ENCODE data around the gene DHX35. TPM values are rescaled to one million over a fixed set of nuclear protein-coding genes. Genes with fewer than 3 reads are reported as not detected.
"Not testable (repeated sequence)": the region's sequence is repeated elsewhere in the genome, so short reads cannot be mapped to it uniquely, and the experiment has no call there.

Gene DHX35
- total RNA-seq, 1 donor, result 10.5 TPM

GRCh38 chr20:38979842-38980241 lies 17.7 kb downstream of the DHX35 start:
- no peak overlapping the region for H3K4me3 ChIP-seq (ENCODE audit: low read length)
- peaks cover 1% of the 10 kb centered on the region for H3K4me1 ChIP-seq (ENCODE audit: insufficient read depth, low read length)
- H3K27me3 ChIP-seq (ENCODE audit: insufficient read depth, low read length), result no peaks in the 10 kb centered on the region
- no peaks in the 10 kb centered on the region for H3K9me3 ChIP-seq (ENCODE audit: low read depth, low read length)

- H3K9me3 ChIP-seq (ENCODE audit: low read depth, low read length), result no peaks in the 10 kb centered on the region
- H3K27me3 ChIP-seq (ENCODE audit: insufficient read depth, low read length), result no peaks in the 10 kb centered on the region
- H3K4me1 ChIP-seq (ENCODE audit: insufficient read depth, low read length), result peaks cover 5% of the 10 kb centered on the region
- H3K4me3 ChIP-seq (ENCODE audit: low read length), result no peak overlapping the region
Measured at GRCh38 chr20:38982291-38982690, 20.1 kb downstream of the DHX35 start.

- Histone ChIP-seq H3K4me1 (ENCODE audit: insufficient read depth, low read length) (peaks cover 5% of the 10 kb centered on the region), H3K27me3 (ENCODE audit: insufficient read depth, low read length) (no peaks in the 10 kb centered on the region), H3K4me3 (ENCODE audit: low read length) (no peak overlapping the region), H3K9me3 (ENCODE audit: low read depth, low read length) (no peaks in the 10 kb centered on the region)
Measured at GRCh38 chr20:38985060-38985459, 22.9 kb downstream of the DHX35 start.

- Histone ChIP-seq H3K9me3 (ENCODE audit: low read depth, low read length) (no peaks in the 10 kb centered on the region), H3K27me3 (ENCODE audit: insufficient read depth, low read length) (no peaks in the 10 kb centered on the region), H3K4me3 (ENCODE audit: low read length) (no peak overlapping the region), H3K4me1 (ENCODE audit: insufficient read depth, low read length) (peaks cover 5% of the 10 kb centered on the region)
Measured at GRCh38 chr20:38985603-38986170, 23.5 kb downstream of the DHX35 start.

GRCh38 chr20:38986663-38987062 lies 24.5 kb downstream of the DHX35 start:
- Histone ChIP-seq H3K4me1 (ENCODE audit: insufficient read depth, low read length) (peaks cover 5% of the 10 kb centered on the region), H3K27me3 (ENCODE audit: insufficient read depth, low read length) (no peaks in the 10 kb centered on the region), H3K9me3 (ENCODE audit: low read depth, low read length) (no peaks in the 10 kb centered on the region), H3K4me3 (ENCODE audit: low read length) (no peak overlapping the region)

GRCh38 chr20:38987777-38988176 lies 25.6 kb downstream of the DHX35 start:
- Histone ChIP-seq H3K4me1 (ENCODE audit: insufficient read depth, low read length) (peaks cover 5% of the 10 kb centered on the region), H3K9me3 (ENCODE audit: low read depth, low read length) (no peaks in the 10 kb centered on the region), H3K27me3 (ENCODE audit: insufficient read depth, low read length) (no peaks in the 10 kb centered on the region), H3K4me3 (ENCODE audit: low read length) (no peak overlapping the region)

GRCh38 chr20:38990728-38991127 lies 28.6 kb downstream of the DHX35 start:
- Histone ChIP-seq H3K4me3 (ENCODE audit: low read length) (no peak overlapping the region), H3K9me3 (ENCODE audit: low read depth, low read length) (no peaks in the 10 kb centered on the region), H3K27me3 (ENCODE audit: insufficient read depth, low read length) (no peaks in the 10 kb centered on the region), H3K4me1 (ENCODE audit: insufficient read depth, low read length) (no peaks in the 10 kb centered on the region)

GRCh38 chr20:38991814-38992704 lies 29.9 kb downstream of the DHX35 start:
- H3K9me3 ChIP-seq (ENCODE audit: low read depth, low read length), result no peaks in the 10 kb centered on the region
- H3K27me3 ChIP-seq (ENCODE audit: insufficient read depth, low read length), result no peaks in the 10 kb centered on the region
- H3K4me1 ChIP-seq (ENCODE audit: insufficient read depth, low read length), result no peaks in the 10 kb centered on the region
- no peak overlapping the region for H3K4me3 ChIP-seq (ENCODE audit: low read length)

GRCh38 chr20:38995536-38996044 lies 33.4 kb downstream of the DHX35 start:
- no peak overlapping the region for H3K4me3 ChIP-seq (ENCODE audit: low read length)
- H3K9me3 ChIP-seq (ENCODE audit: low read depth, low read length), result no peaks in the 10 kb centered on the region
- no peaks in the 10 kb centered on the region for H3K27me3 ChIP-seq (ENCODE audit: insufficient read depth, low read length)
- no peaks in the 10 kb centered on the region for H3K4me1 ChIP-seq (ENCODE audit: insufficient read depth, low read length)

GRCh38 chr20:38996866-38997265 lies 34.7 kb downstream of the DHX35 start:
- H3K27me3 ChIP-seq (ENCODE audit: insufficient read depth, low read length); H3K9me3 ChIP-seq (ENCODE audit: low read depth, low read length); H3K4me3 ChIP-seq (ENCODE audit: low read length); H3K4me1 ChIP-seq (ENCODE audit: insufficient read depth, low read length): not testable (repeated sequence)

GRCh38 chr20:38997622-38998021 lies 35.5 kb downstream of the DHX35 start:
- H3K9me3 ChIP-seq (ENCODE audit: low read depth, low read length), result no peaks in the 10 kb centered on the region
- no peak overlapping the region for H3K4me3 ChIP-seq (ENCODE audit: low read length)
- H3K27me3 ChIP-seq (ENCODE audit: insufficient read depth, low read length), result no peaks in the 10 kb centered on the region
- H3K4me1 ChIP-seq (ENCODE audit: insufficient read depth, low read length), result no peaks in the 10 kb centered on the region

GRCh38 chr20:38999217-38999616 lies 37.1 kb downstream of the DHX35 start:
- no peak overlapping the region for H3K4me3 ChIP-seq (ENCODE audit: low read length)
- H3K9me3 ChIP-seq (ENCODE audit: low read depth, low read length), result no peaks in the 10 kb centered on the region
- H3K4me1 ChIP-seq (ENCODE audit: insufficient read depth, low read length), result no peaks in the 10 kb centered on the region
- no peaks in the 10 kb centered on the region for H3K27me3 ChIP-seq (ENCODE audit: insufficient read depth, low read length)

- no peaks in the 10 kb centered on the region for H3K9me3 ChIP-seq (ENCODE audit: low read depth, low read length)
- H3K27me3 ChIP-seq (ENCODE audit: insufficient read depth, low read length), result no peaks in the 10 kb centered on the region
- H3K4me3 ChIP-seq (ENCODE audit: low read length), result no peak overlapping the region
- no peaks in the 10 kb centered on the region for H3K4me1 ChIP-seq (ENCODE audit: insufficient read depth, low read length)
Measured at GRCh38 chr20:38999965-39000910, 38.1 kb downstream of the DHX35 start.

- Histone ChIP-seq H3K9me3 (ENCODE audit: low read depth, low read length) (no peaks in the 10 kb centered on the region), H3K4me3 (ENCODE audit: low read length) (no peak overlapping the region), H3K4me1 (ENCODE audit: insufficient read depth, low read length) (no peaks in the 10 kb centered on the region), H3K27me3 (ENCODE audit: insufficient read depth, low read length) (no peaks in the 10 kb centered on the region)
Measured at GRCh38 chr20:39004508-39004907, 42.4 kb downstream of the DHX35 start.

- Histone ChIP-seq H3K4me1 (ENCODE audit: insufficient read depth, low read length) (no peaks in the 10 kb centered on the region), H3K9me3 (ENCODE audit: low read depth, low read length) (no peaks in the 10 kb centered on the region), H3K4me3 (ENCODE audit: low read length) (no peak overlapping the region), H3K27me3 (ENCODE audit: insufficient read depth, low read length) (no peaks in the 10 kb centered on the region)
Measured at GRCh38 chr20:39009348-39009747, 47.2 kb downstream of the DHX35 start.

All from mononuclear cell (primary cell).